ENCODE results near the gene RPH3AL.

- TF ChIP-seq YY1 (IDR thresholded peaks at IDR 0.05; ENCODE audit: low read depth) = no peak
- TF ChIP-seq EP300 (IDR thresholded peaks at IDR 0.05; ENCODE audit: borderline replicate concordance) = no peak
- TF ChIP-seq RAD21 (IDR thresholded peaks at IDR 0.05; ENCODE audit: low read depth) = no peak
- no peak for TF ChIP-seq MAX (IDR thresholded peaks at IDR 0.05)
- no peak for TF ChIP-seq TEAD4 (IDR thresholded peaks at IDR 0.05)
- TF ChIP-seq FOXM1 (IDR thresholded peaks at IDR 0.05; ENCODE audit: borderline replicate concordance, low read depth) = no peak
- TF ChIP-seq, protein P1, sequence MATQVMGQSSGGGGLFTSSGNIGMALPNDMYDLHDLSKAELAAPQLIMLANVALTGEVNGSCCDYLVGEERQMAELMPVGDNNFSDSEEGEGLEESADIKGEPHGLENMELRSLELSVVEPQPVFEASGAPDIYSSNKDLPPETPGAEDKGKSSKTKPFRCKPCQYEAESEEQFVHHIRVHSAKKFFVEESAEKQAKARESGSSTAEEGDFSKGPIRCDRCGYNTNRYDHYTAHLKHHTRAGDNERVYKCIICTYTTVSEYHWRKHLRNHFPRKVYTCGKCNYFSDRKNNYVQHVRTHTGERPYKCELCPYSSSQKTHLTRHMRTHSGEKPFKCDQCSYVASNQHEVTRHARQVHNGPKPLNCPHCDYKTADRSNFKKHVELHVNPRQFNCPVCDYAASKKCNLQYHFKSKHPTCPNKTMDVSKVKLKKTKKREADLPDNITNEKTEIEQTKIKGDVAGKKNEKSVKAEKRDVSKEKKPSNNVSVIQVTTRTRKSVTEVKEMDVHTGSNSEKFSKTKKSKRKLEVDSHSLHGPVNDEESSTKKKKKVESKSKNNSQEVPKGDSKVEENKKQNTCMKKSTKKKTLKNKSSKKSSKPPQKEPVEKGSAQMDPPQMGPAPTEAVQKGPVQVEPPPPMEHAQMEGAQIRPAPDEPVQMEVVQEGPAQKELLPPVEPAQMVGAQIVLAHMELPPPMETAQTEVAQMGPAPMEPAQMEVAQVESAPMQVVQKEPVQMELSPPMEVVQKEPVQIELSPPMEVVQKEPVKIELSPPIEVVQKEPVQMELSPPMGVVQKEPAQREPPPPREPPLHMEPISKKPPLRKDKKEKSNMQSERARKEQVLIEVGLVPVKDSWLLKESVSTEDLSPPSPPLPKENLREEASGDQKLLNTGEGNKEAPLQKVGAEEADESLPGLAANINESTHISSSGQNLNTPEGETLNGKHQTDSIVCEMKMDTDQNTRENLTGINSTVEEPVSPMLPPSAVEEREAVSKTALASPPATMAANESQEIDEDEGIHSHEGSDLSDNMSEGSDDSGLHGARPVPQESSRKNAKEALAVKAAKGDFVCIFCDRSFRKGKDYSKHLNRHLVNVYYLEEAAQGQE (IDR thresholded peaks at IDR 0.05; ENCODE audit: low read depth) = no peak
- no peak for TF ChIP-seq TAF1 (IDR thresholded peaks at IDR 0.05; ENCODE audit: low read depth)
- TF ChIP-seq ZBTB7A (IDR thresholded peaks at IDR 0.05; ENCODE audit: low read depth) = no peak
- TF ChIP-seq CREB1 (IDR thresholded peaks at IDR 0.05; ENCODE audit: low read depth) = no peak
- TF ChIP-seq NFIC (IDR thresholded peaks at IDR 0.05) = no peak
- TF ChIP-seq TCF12 (IDR thresholded peaks at IDR 0.05; ENCODE audit: low read depth) = no peak
- no peak for TF ChIP-seq CEBPB (IDR thresholded peaks at IDR 0.05)
These were observed 152.0 kb downstream of the RPH3AL start for GRCh38 chr17:200586-200985.

All from Ishikawa (cell line).